HepG2 (cell line): ENCODE measurements around the gene HEXIM1. TPM values are rescaled to one million over a fixed set of nuclear protein-coding genes. Genes with fewer than 3 reads are reported as not detected.
A peak's percentile ranks its signal among the peaks of the same experiment; 100 is the strongest.

ENCODE experiments used
- AGO2 ChIP-seq: fragments of 200-400 bp; formaldehyde crosslinking; optimal IDR thresholded peaks from 2 replicates; pipeline ENCODE3; 2017; ENCODE audit warnings: mild to moderate bottlenecking, low read depth, low read length, moderate library complexity
- HNF4G ChIP-seq, 2 experiments: sonication (generic) in 1 of 2; formaldehyde crosslinking in 1 of 2; IDR thresholded peaks; 2 replicates each; pipeline versions ENCODE4 v1.4.0 to v1.6.1; 2011 to 2020; ENCODE audit warnings: borderline replicate concordance in 2 of 2, low read depth in 2 of 2, mild to moderate bottlenecking in 2 of 2, low read length in 1 of 2, missing genetic modification reagents in 1 of 2, moderate library complexity in 1 of 2
- NFIC ChIP-seq: IDR thresholded peaks from 2 replicates; pipeline ENCODE4 v1.6.1; 2012; ENCODE audit warnings: mild to moderate bottlenecking, low read length, inconsistent platforms
- RAD21 ChIP-seq: fragments of 450-650 bp; formaldehyde crosslinking; IDR thresholded peaks from 2 replicates; pipeline ENCODE4 v1.5.0; 2020; ENCODE audit warnings: mild to moderate bottlenecking
- RBM39 ChIP-seq: fragments of 200-400 bp; formaldehyde crosslinking; IDR thresholded peaks from one replicate; pipeline ENCODE4 v1.6.1; 2018; ENCODE audit warnings: antibody characterized with exemption, mild to moderate bottlenecking, low read depth, low read length; ENCODE audit not compliant: poor library complexity, severe bottlenecking
- RFX5 ChIP-seq: IDR thresholded peaks from 2 replicates; pipeline ENCODE4 v1.6.1; 2011; ENCODE audit warnings: low read depth, low read length, improper control_type of control experiment
- SKI ChIP-seq: fragments of 450-650 bp; IDR thresholded peaks from one replicate; pipeline ENCODE4 v1.6.1; 2018; ENCODE audit warnings: mild to moderate bottlenecking; ENCODE audit not compliant: partially characterized antibody
- SP5 ChIP-seq: IDR thresholded peaks from 2 replicates; pipeline ENCODE4 v1.6.1; 2016; ENCODE audit warnings: low read depth, borderline replicate concordance
- TAF15 ChIP-seq: fragments of 200-400 bp; formaldehyde crosslinking; IDR thresholded peaks from one replicate; pipeline ENCODE4 v1.6.1; 2018; ENCODE audit warnings: mild to moderate bottlenecking, low read depth, low read length; ENCODE audit not compliant: poor library complexity, severe bottlenecking
- TBX2 ChIP-seq: sonication (generic); formaldehyde crosslinking; IDR thresholded peaks from 2 replicates; pipeline ENCODE4 v1.5.0; 2020; ENCODE audit warnings: missing genetic modification reagents, mild to moderate bottlenecking, borderline replicate concordance
- TGIF2 ChIP-seq: IDR thresholded peaks from 2 replicates; pipeline ENCODE4 v1.6.1; 2016; ENCODE audit warnings: control low read depth, missing compliant biosample characterization
- TSC22D2 ChIP-seq: sonication (generic); formaldehyde crosslinking; IDR thresholded peaks from 2 replicates; pipeline ENCODE4 v1.5.1; 2020; ENCODE audit warnings: missing genetic modification reagents, mild to moderate bottlenecking, borderline replicate concordance
- ZFY ChIP-seq: sonication (generic); formaldehyde crosslinking; IDR thresholded peaks from 2 replicates; pipeline ENCODE4 v1.4.0; 2020; ENCODE audit warnings: missing genetic modification reagents
- ZNF709 ChIP-seq: sonication (generic); formaldehyde crosslinking; IDR thresholded peaks from 2 replicates; pipeline ENCODE4 v1.5.0; 2020; ENCODE audit warnings: mild to moderate bottlenecking, missing genetic modification reagents
- ZNF773 ChIP-seq: sonication (generic); formaldehyde crosslinking; IDR thresholded peaks from 2 replicates; pipeline ENCODE4 v1.4.0; 2020; ENCODE audit warnings: missing genetic modification reagents, borderline replicate concordance
- polyA plus RNA-seq, 8 experiments: library from polyadenylated mRNA; depleted of rRNA in 3 of 8; stranded (reverse) in 7 of 8; unstranded in 1 of 8; fragments of >200 nt; fragmentation: Illumina TruSeq in 4 of 8; extraction: Trizol in 4 of 8; gene quantifications; 2 replicates each; pipeline versions ENCODE4 v1.2.1 to v1.2.3, GENCODE V29; 2011 to 2016; ENCODE audit warnings: low read depth in 4 of 8, missing spikeins in 1 of 8, mixed read lengths in 1 of 8; ENCODE audit not compliant: insufficient read depth in 1 of 8
- total RNA-seq, 5 experiments: library from RNA; depleted of rRNA; stranded (reverse); fragments of >200 nt; fragmentation: Illumina TruSeq; extraction: Trizol; gene quantifications; 2 replicates each; pipeline ENCODE4 v1.2.3, GENCODE V29; 2016; ENCODE audit warnings: low read depth in 1 of 5
- TF ChIP-seq, protein P1 (sequence below): sonication (generic); formaldehyde crosslinking; IDR thresholded peaks from 2 replicates; pipeline ENCODE4 v1.5.0; 2020; ENCODE audit warnings: missing genetic modification reagents
- TF ChIP-seq, protein P2 (sequence below): sonication (generic); formaldehyde crosslinking; IDR thresholded peaks from 2 replicates; pipeline ENCODE4 v1.4.0; 2020; ENCODE audit warnings: mild to moderate bottlenecking, missing genetic modification reagents
- TF ChIP-seq, protein P3 (sequence below): sonication (generic); formaldehyde crosslinking; IDR thresholded peaks from 2 replicates; pipeline ENCODE4 v1.8.1; 2023; ENCODE audit warnings: mild to moderate bottlenecking, moderate library complexity, missing genetic modification reagents
- TF ChIP-seq, protein P4 (sequence below): sonication (generic); formaldehyde crosslinking; IDR thresholded peaks from 2 replicates; pipeline ENCODE4 v1.4.0; 2020; ENCODE audit warnings: missing genetic modification reagents
- TF ChIP-seq, protein P5 (sequence below): sonication (generic); formaldehyde crosslinking; IDR thresholded peaks from 2 replicates; pipeline ENCODE4 v1.5.1; 2020; ENCODE audit warnings: missing genetic modification reagents, mild to moderate bottlenecking, borderline replicate concordance

HEXIM1 gene
- total and polyA plus RNA-seq, 2 of the 13 experiments (the other 11 are each of a cell fraction or from before 2014, with no cell fraction given): 10.5 to 16.6 TPM

DNA sequence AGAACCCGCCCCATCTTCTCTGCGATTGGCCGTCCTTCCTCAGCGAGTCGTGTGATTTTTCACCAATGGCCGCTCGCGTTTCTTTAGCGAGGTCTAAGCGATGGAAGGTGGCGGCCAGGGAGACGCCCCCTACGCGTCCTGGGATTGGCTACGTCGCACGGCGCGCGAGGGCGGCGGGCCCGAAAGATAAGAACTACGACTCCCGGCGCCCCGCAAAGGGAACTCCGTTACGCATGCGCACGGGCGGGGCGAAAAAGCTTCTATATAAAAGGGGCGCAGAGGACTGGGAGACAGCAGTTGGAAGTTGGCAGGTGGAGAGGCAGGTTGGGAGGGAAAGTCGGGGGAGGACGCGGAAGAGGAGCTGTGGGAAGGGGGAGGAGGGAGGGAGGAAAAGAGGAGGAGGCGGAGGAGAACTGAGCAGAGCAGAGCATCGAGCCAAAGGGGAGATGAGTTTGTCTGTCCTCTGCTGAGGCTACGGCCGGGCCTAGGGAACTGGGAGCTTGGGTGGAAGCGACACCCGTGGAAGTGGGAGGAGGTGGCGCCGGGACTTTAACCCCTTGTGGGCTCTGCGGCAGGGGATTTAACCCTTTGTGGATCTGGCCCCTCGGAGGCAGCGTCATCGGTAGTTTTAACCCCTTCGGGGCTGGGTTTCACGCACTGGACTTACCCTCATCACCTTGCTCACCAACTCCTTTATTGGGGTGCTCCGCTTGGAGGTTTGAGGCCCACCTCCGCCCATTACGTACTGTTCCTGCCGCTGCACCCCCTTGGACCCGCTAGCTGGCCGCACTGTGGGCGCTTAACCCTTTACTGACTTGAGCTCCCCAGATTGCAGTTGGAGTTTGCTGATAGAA, at the start of gene HEXIM1 (continued):
- TF ChIP-seq, protein P1, sequence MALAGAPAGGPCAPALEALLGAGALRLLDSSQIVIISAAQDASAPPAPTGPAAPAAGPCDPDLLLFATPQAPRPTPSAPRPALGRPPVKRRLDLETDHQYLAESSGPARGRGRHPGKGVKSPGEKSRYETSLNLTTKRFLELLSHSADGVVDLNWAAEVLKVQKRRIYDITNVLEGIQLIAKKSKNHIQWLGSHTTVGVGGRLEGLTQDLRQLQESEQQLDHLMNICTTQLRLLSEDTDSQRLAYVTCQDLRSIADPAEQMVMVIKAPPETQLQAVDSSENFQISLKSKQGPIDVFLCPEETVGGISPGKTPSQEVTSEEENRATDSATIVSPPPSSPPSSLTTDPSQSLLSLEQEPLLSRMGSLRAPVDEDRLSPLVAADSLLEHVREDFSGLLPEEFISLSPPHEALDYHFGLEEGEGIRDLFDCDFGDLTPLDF (CRISPR knock-in tag): peak; percentile 92
- TF ChIP-seq, protein P2, sequence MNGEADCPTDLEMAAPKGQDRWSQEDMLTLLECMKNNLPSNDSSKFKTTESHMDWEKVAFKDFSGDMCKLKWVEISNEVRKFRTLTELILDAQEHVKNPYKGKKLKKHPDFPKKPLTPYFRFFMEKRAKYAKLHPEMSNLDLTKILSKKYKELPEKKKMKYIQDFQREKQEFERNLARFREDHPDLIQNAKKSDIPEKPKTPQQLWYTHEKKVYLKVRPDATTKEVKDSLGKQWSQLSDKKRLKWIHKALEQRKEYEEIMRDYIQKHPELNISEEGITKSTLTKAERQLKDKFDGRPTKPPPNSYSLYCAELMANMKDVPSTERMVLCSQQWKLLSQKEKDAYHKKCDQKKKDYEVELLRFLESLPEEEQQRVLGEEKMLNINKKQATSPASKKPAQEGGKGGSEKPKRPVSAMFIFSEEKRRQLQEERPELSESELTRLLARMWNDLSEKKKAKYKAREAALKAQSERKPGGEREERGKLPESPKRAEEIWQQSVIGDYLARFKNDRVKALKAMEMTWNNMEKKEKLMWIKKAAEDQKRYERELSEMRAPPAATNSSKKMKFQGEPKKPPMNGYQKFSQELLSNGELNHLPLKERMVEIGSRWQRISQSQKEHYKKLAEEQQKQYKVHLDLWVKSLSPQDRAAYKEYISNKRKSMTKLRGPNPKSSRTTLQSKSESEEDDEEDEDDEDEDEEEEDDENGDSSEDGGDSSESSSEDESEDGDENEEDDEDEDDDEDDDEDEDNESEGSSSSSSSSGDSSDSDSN (CRISPR knock-in tag): peak; percentile 70
- TF ChIP-seq SP5 (CRISPR knock-in tag) (peak; percentile 78), TGIF2 (CRISPR knock-in tag) (peak; percentile 90), TAF15 (peak; percentile 96), ZNF773 (CRISPR knock-in tag) (0 out of 2 replicates have a peak, but pooled peaks have one; percentile 65), ZNF709 (CRISPR knock-in tag) (peak; percentile 86), ZFY (0 out of 2 replicates have a peak, but pooled peaks have one; percentile 5), AGO2 (peak; percentile 82), SKI (peak; percentile 65), RFX5 (no peak; the same call in none of the 2 replicates), RAD21 (peak; percentile 84), RBM39 (peak; percentile 98), TSC22D2 (CRISPR knock-in tag) (peak; percentile 68), NFIC (peak; percentile 56; the same call in 1 of the 2 replicates), TBX2 (CRISPR knock-in tag) (peak; percentile 41; the same call in 1 of the 2 replicates), HNF4G (IDR thresholded peaks at IDR 0.05; ENCODE audit: borderline replicate concordance, low read depth, low read length) (peak; percentile 73; the same call in 1 of the 2 replicates), HNF4G (CRISPR knock-in tag; IDR thresholded peaks at IDR 0.05; ENCODE audit: borderline replicate concordance, low read depth) (peak; percentile 72; the same call in 1 of the 2 replicates)
- TF ChIP-seq, protein P3, sequence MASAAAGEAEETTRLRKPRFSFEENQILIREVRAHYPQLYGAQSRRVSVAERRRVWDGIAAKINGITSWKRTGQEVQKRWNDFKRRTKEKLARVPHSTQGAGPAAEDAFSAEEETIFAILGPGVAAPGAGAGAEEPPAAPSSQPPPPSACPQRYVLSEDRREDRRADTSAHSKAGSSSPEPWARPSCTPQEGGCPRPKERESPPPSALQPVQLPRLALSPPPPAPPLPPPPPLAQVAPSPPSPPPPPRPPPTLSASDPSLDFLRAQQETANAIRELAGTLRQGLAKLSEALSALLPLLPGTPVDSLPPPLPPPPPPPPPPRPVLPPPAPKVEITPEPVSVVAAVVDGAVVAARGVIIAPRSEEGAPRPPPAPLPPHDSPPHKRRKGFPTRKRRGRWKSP (CRISPR knock-in tag): peak; percentile 24; the same call in 1 of the 2 replicates
- TF ChIP-seq, protein P4, sequence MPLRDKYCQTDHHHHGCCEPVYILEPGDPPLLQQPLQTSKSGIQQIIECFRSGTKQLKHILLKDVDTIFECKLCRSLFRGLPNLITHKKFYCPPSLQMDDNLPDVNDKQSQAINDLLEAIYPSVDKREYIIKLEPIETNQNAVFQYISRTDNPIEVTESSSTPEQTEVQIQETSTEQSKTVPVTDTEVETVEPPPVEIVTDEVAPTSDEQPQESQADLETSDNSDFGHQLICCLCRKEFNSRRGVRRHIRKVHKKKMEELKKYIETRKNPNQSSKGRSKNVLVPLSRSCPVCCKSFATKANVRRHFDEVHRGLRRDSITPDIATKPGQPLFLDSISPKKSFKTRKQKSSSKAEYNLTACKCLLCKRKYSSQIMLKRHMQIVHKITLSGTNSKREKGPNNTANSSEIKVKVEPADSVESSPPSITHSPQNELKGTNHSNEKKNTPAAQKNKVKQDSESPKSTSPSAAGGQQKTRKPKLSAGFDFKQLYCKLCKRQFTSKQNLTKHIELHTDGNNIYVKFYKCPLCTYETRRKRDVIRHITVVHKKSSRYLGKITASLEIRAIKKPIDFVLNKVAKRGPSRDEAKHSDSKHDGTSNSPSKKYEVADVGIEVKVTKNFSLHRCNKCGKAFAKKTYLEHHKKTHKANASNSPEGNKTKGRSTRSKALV (CRISPR knock-in tag): 0 out of 2 replicates have a peak, but pooled peaks have one; percentile 20
- TF ChIP-seq, protein P5, sequence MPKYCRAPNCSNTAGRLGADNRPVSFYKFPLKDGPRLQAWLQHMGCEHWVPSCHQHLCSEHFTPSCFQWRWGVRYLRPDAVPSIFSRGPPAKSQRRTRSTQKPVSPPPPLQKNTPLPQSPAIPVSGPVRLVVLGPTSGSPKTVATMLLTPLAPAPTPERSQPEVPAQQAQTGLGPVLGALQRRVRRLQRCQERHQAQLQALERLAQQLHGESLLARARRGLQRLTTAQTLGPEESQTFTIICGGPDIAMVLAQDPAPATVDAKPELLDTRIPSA: peak; percentile 39; the same call in 1 of the 2 replicates
